Measurements from ENCODE around the gene SPATA2.

SPATA2 gene

DNA sequence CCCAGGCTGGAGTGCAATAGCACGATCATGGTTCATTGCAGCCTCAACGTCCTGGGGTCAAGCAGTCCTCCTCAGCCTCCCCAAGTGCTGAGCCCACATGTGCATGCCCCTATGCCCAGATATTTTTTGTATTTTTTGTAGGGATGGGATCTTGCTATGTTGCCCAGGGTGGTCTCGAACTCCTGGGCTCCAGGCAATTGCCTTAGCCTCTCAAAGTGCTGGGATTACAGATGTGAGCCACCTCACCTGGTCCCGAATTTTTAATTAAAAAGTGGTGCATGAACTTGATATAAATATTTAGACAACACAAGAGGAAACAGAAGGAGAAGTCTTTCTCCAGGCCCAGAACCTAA is 13.8 kb upstream of the SPATA2 start:
- Histone ChIP-seq H3K79me2 (ENCODE audit: control insufficient read depth, insufficient read depth, low read length, unreplicated experiment) (no peaks in the 10 kb centered on the region), H3K4me3 (ENCODE audit: low read depth, low read length) (peak overlapping the region; percentile 19; the same call in 1 of the 2 replicates), H3K27ac (ENCODE audit: low read depth, low read length) (peak overlapping the region; percentile 5; the same call in 1 of the 2 replicates), H3K4me1 (ENCODE audit: control insufficient read depth, insufficient read depth, low read length, unreplicated experiment) (peaks cover 6% of the 10 kb centered on the region), H2AFZ (ENCODE audit: low read length, unreplicated experiment) (peak overlapping the region; percentile 58), H3K36me3 (ENCODE audit: insufficient read depth, low read length) (no peaks in the 10 kb centered on the region), H3K27me3 (ENCODE audit: insufficient read depth, low read length) (no peaks in the 10 kb centered on the region)

DNA sequence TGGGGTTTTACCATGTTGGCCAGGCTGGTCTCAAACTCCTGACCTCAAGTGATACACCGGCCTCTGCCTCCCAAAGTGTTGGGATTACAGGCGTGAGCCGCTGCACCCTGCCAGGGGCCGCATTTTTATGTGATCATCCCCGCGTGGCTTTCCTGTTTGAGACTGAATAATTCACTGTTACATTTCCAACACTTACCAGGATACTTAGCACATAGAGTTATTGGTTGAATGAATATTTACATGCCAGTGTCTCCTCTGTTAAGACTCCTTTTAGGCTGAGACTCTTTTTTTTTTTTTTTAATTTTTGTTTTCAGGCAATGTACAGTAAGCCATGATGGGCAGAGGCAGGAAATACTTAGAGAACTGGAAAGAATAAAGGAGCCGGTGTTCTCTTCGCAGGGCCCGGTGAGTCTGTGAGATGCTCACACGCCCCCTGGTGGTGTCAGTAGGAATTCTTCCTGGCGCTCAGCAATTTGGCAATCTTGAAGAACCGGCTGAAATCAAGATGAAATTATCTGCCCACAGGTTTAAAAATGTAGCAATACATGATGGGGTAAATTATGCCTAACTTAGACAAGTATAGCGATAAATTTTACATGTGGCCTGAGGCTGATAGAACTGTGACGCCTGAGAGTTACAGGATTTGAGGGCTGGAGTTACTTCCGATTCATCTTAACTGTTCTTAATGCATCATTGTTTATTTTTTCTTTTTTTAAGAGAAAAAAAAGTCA is 13.2 kb upstream of the SPATA2 start:
- peak overlapping the region; percentile 5; the same call in 1 of the 2 replicates for H3K27ac ChIP-seq (ENCODE audit: low read depth, low read length)
- H3K27me3 ChIP-seq (ENCODE audit: insufficient read depth, low read length), result no peaks in the 10 kb centered on the region
- peaks cover 6% of the 10 kb centered on the region for H3K4me1 ChIP-seq (ENCODE audit: control insufficient read depth, insufficient read depth, low read length, unreplicated experiment)
- peak overlapping the region; percentile 94 for H2AFZ ChIP-seq (ENCODE audit: low read length, unreplicated experiment)
- H3K79me2 ChIP-seq (ENCODE audit: control insufficient read depth, insufficient read depth, low read length, unreplicated experiment), result no peaks in the 10 kb centered on the region
- peak overlapping the region; percentile 19 for H3K4me3 ChIP-seq (ENCODE audit: low read depth, low read length)
- H3K36me3 ChIP-seq (ENCODE audit: insufficient read depth, low read length), result no peaks in the 10 kb centered on the region

DNA sequence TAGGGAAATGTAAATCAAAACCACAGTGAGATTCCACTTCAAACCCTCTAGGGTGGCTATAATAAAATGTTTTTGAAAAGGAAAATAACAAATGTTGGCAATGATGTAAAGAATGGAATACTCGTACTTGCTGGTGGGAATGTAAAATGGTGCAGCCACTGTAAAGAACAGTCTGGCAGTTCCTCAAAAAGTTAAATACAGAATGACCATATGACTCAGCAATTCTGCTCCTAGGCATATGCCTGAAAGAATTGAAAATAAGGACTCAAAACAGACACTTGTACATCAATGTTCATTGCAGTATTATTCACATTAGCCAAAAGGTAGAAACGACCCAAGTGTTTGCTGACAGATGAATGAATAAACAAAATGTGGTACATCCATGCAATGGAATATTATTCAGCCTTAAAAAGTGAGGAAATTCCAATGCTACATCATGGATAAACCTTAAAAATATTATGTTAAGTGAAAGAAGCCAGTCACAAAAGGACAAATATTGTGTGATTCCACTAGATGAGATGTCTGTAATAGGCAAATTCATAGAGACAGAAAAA is 10.6 kb upstream of the SPATA2 start:
- Histone ChIP-seq H3K27ac (ENCODE audit: low read depth, low read length) (no peak overlapping the region), H3K79me2 (ENCODE audit: control insufficient read depth, insufficient read depth, low read length, unreplicated experiment) (no peaks in the 10 kb centered on the region), H3K36me3 (ENCODE audit: insufficient read depth, low read length) (no peaks in the 10 kb centered on the region), H3K27me3 (ENCODE audit: insufficient read depth, low read length) (no peaks in the 10 kb centered on the region), H2AFZ (ENCODE audit: low read length, unreplicated experiment) (no peak overlapping the region), H3K4me1 (ENCODE audit: control insufficient read depth, insufficient read depth, low read length, unreplicated experiment) (peaks cover 6% of the 10 kb centered on the region), H3K4me3 (ENCODE audit: low read depth, low read length) (no peak overlapping the region)

DNA sequence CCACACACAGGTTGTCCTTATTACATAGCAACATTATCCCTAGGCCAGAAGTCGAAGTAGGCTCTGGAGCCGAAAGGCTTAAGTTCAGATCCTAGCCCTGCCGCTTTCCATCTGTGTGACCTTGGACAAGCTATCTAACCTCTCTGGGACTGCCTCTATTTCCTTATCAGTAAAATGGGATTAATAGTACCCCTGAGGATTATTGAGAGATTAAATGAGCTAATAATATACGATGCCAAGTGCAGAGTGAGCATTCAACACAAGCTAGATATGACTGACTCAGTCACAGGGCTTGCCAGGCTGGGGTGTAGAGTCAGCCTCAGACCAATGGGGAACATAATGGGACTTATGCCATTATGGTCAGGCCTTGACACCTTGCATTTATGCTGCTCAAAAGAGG is 8.9 kb upstream of the SPATA2 start:
- no peak overlapping the region for H3K4me3 ChIP-seq (ENCODE audit: low read depth, low read length)
- H3K79me2 ChIP-seq (ENCODE audit: control insufficient read depth, insufficient read depth, low read length, unreplicated experiment), result no peaks in the 10 kb centered on the region
- no peaks in the 10 kb centered on the region for H3K36me3 ChIP-seq (ENCODE audit: insufficient read depth, low read length)
- peaks cover 4% of the 10 kb centered on the region for H3K4me1 ChIP-seq (ENCODE audit: control insufficient read depth, insufficient read depth, low read length, unreplicated experiment)
- H3K27me3 ChIP-seq (ENCODE audit: insufficient read depth, low read length), result no peaks in the 10 kb centered on the region
- H2AFZ ChIP-seq (ENCODE audit: low read length, unreplicated experiment), result no peak overlapping the region
- H3K27ac ChIP-seq (ENCODE audit: low read depth, low read length), result no peak overlapping the region

DNA sequence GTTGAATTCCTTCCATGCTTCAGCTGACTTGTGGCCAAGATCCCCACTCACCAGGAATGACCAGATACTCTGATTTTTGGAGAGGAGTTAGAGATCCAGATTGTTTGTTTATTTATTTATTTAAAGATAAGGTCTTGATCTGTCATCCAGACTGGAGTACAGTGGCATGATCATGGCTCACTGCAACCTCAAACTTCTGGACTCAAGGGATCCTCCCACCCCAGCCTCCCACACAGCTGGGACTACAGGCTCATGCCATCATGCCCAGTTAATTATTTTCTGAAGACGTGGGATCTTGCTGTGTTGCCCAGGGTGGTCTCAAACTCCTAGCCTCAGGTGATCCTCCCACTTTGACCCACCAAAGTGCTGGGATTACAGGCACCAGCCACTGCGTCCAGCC is 4.1 kb upstream of the SPATA2 start:
- H3K27ac ChIP-seq (ENCODE audit: low read depth, low read length), result no peak overlapping the region
- H3K79me2 ChIP-seq (ENCODE audit: control insufficient read depth, insufficient read depth, low read length, unreplicated experiment), result peaks cover 8% of the 10 kb centered on the region
- H3K27me3 ChIP-seq (ENCODE audit: insufficient read depth, low read length), result no peaks in the 10 kb centered on the region
- no peak overlapping the region for H2AFZ ChIP-seq (ENCODE audit: low read length, unreplicated experiment)
- no peaks in the 10 kb centered on the region for H3K36me3 ChIP-seq (ENCODE audit: insufficient read depth, low read length)
- H3K4me3 ChIP-seq (ENCODE audit: low read depth, low read length), result no peak overlapping the region
- peaks cover 4% of the 10 kb centered on the region for H3K4me1 ChIP-seq (ENCODE audit: control insufficient read depth, insufficient read depth, low read length, unreplicated experiment)

DNA sequence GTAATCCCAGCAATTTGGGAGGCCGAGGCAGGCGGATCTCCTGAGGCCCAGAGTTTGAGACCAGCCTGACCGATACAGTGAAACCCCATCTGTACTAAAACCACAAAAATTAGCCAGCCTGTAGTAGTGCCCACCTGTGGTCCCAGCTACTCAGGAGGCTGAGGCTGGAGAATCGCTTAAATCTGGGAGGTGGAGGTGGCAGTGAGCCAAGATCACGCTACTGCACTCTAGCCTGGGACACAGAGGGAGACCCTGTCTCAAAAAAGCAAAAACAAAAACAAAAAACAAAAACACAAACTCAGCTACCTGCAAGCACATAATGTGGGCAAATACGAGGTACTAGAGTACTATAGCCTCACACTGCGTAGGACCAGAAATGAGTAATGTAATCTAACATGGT is 3.7 kb upstream of the SPATA2 start:
- H2AFZ ChIP-seq (ENCODE audit: low read length, unreplicated experiment), result no peak overlapping the region
- H3K27ac ChIP-seq (ENCODE audit: low read depth, low read length), result no peak overlapping the region
- H3K79me2 ChIP-seq (ENCODE audit: control insufficient read depth, insufficient read depth, low read length, unreplicated experiment), result peaks cover 13% of the 10 kb centered on the region
- H3K4me3 ChIP-seq (ENCODE audit: low read depth, low read length), result no peak overlapping the region
- no peaks in the 10 kb centered on the region for H3K27me3 ChIP-seq (ENCODE audit: insufficient read depth, low read length)
- H3K4me1 ChIP-seq (ENCODE audit: control insufficient read depth, insufficient read depth, low read length, unreplicated experiment), result peaks cover 4% of the 10 kb centered on the region
- no peaks in the 10 kb centered on the region for H3K36me3 ChIP-seq (ENCODE audit: insufficient read depth, low read length)

DNA sequence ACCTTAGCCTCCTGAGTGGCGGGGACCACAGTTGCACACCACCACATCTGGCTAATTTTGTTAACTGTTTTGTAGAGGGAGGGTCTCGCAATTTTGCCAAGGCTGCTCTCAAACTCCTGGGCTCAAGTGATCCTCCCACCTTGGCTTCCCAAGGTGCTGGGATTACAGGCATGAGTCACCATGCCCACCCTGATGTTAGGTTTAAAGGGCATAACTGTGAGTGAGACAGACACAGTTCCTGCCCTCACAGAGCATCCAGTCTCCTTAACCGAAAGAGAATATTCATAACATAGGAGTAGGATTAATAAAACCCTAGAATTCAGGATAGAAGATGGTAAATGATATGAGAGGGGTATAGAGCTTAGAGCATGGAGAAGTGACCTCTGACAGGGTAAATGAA is 3.1 kb upstream of the SPATA2 start:
- H3K36me3 ChIP-seq (ENCODE audit: insufficient read depth, low read length), result no peaks in the 10 kb centered on the region
- H3K4me1 ChIP-seq (ENCODE audit: control insufficient read depth, insufficient read depth, low read length, unreplicated experiment), result peaks cover 4% of the 10 kb centered on the region
- no peaks in the 10 kb centered on the region for H3K27me3 ChIP-seq (ENCODE audit: insufficient read depth, low read length)
- H3K79me2 ChIP-seq (ENCODE audit: control insufficient read depth, insufficient read depth, low read length, unreplicated experiment), result peaks cover 18% of the 10 kb centered on the region
- H3K4me3 ChIP-seq (ENCODE audit: low read depth, low read length), result no peak overlapping the region
- no peak overlapping the region for H3K27ac ChIP-seq (ENCODE audit: low read depth, low read length)
- H2AFZ ChIP-seq (ENCODE audit: low read length, unreplicated experiment), result no peak overlapping the region

DNA sequence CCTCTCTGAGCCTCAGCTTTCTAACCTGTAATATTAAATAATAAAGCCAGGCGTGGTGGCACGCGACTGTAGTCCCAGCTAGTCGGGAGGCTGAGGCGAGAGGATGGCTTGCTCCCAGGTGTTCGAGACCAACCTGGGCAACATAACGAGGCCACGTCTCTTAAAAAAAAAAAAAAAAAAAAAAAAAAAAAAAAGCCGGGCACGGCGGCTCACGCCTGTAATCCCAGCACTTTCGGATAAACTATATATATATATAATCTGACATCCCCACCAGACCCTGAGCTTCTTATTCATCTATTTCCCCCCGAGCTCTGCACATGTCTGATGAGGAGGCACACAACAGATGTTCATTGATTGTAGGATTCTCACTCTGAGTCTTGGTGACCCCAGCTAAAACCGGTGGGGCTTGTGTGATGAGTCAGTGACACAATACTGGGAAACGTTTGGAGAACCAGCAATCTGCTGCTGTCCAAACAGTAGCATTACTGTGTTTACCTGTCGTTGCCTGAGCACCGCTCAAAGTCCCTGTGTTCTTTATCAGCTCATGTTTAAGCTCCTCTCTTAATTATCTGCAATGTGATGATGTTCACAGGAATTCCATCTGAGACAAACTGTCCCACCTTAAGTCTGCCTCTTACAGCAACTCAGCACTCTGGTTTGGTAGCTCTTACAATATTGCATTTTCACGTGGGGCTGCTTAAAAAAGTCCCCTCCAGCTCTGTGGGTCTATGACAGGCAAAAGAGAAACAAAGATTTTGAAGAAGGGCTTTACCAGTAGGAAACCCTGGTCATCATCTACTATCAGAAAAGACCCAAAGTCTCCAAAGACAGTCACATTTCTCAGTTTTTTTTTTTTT is 1.0 kb upstream of the SPATA2 start:
- peak overlapping the region; percentile 73 for H2AFZ ChIP-seq (ENCODE audit: low read length, unreplicated experiment)
- H3K79me2 ChIP-seq (ENCODE audit: control insufficient read depth, insufficient read depth, low read length, unreplicated experiment), result peaks cover 37% of the 10 kb centered on the region
- peak overlapping the region; percentile 97 for H3K27ac ChIP-seq (ENCODE audit: low read depth, low read length)
- no peaks in the 10 kb centered on the region for H3K36me3 ChIP-seq (ENCODE audit: insufficient read depth, low read length)
- peak overlapping the region; percentile 80 for H3K4me3 ChIP-seq (ENCODE audit: low read depth, low read length)
- H3K27me3 ChIP-seq (ENCODE audit: insufficient read depth, low read length), result no peaks in the 10 kb centered on the region
- H3K4me1 ChIP-seq (ENCODE audit: control insufficient read depth, insufficient read depth, low read length, unreplicated experiment), result peaks cover 4% of the 10 kb centered on the region

DNA sequence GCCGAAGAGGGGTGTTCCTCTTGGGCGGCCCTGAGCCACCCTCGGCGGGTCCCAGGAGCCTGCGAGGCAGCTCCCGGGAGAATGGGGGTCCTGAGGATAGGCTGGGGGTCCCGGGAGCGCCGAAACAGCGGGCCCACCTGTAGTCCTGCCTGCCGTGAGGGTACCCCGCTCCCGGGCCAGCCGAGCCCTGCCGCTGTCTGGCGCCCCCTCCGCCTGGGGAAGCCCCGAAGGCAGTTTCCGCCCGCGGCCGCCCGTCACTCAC is 280 bp downstream of the SPATA2 start:
- peak overlapping the region; percentile 73 for H2AFZ ChIP-seq (ENCODE audit: low read length, unreplicated experiment)

DNA sequence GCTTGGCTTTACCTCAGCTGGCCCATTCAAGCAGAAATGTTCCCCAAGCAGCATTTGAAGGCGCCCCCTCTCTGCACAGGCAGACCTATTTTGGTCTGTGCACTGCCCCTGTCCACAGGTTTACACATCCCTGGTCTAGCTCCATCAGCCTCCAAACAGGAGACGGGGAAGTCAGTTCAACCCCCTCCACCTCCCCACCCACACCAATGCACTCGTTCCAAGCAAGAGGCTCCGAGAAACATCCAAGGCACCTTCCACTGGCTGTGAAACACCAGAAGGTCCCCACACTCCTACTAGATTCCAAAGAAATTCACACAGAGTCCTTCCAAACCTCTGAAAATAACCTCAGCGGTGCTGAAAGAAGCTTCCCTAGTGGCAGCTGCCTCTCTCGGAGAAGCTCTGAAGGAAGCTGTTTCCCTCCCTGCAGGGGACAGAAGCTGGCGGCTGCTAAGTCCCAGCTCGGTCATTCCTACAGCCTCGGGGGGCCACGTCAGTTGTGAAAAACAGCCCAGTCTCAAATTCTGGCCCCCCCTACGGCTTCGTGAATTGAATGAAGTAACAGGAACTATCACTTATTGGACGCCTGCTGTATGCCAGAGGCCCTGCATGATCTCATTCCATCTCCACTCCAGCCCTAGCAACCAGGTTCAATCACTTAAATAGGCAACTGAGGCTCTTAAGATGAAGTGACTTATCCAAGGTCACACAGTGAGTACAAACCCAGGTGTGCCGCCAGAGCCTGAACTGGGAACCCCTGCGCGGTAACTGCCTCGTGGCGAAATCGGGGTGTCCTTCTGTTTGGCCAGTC is 815 bp downstream of the SPATA2 start:
- Histone ChIP-seq H3K4me3 (ENCODE audit: low read depth, low read length) (peak overlapping the region; percentile 80), H3K4me1 (ENCODE audit: control insufficient read depth, insufficient read depth, low read length, unreplicated experiment) (peaks cover 4% of the 10 kb centered on the region), H3K27me3 (ENCODE audit: insufficient read depth, low read length) (no peaks in the 10 kb centered on the region), H3K27ac (ENCODE audit: low read depth, low read length) (peak overlapping the region; percentile 97), H3K36me3 (ENCODE audit: insufficient read depth, low read length) (no peaks in the 10 kb centered on the region), H3K79me2 (ENCODE audit: control insufficient read depth, insufficient read depth, low read length, unreplicated experiment) (peaks cover 53% of the 10 kb centered on the region), H2AFZ (ENCODE audit: low read length, unreplicated experiment) (peak overlapping the region; percentile 73)

More for the DNA sequence above, 280 bp downstream of the SPATA2 start:
- Histone ChIP-seq H3K4me1 (ENCODE audit: control insufficient read depth, insufficient read depth, low read length, unreplicated experiment) (peaks cover 4% of the 10 kb centered on the region), H3K36me3 (ENCODE audit: insufficient read depth, low read length) (no peaks in the 10 kb centered on the region), H3K79me2 (ENCODE audit: control insufficient read depth, insufficient read depth, low read length, unreplicated experiment) (peaks cover 49% of the 10 kb centered on the region), H3K4me3 (ENCODE audit: low read depth, low read length) (peak overlapping the region; percentile 80), H3K27ac (ENCODE audit: low read depth, low read length) (peak overlapping the region; percentile 97), H3K27me3 (ENCODE audit: insufficient read depth, low read length) (no peaks in the 10 kb centered on the region)
